SJSA1 (cell line): ENCODE measurements around the gene SLF1. TPM values are rescaled to one million over a fixed set of nuclear protein-coding genes. Genes with fewer than 3 reads are reported as not detected.

ENCODE experiments used
- DNase-seq, 2 experiments: peaks; one replicate each; pipeline ENCODE4 v3.0.0-alpha.2; 2015 to 2020; ENCODE audit warnings: low spot score in 2 of 2, low read depth in 1 of 2
- H3K27ac ChIP-seq: fragments of 250-450 bp; sonication (Bioruptor Pico); 2 replicates; pipeline ENCODE4 v1.5.1; 2020; ENCODE audit warnings: mild to moderate bottlenecking, moderate library complexity
- H3K27me3 ChIP-seq: fragments of 250-450 bp; sonication (Bioruptor Pico); replicated peaks from 2 replicates; pipeline ENCODE4 v1.5.1; 2020; ENCODE audit warnings: mild to moderate bottlenecking, moderate library complexity
- H3K36me3 ChIP-seq: fragments of 250-450 bp; sonication (Bioruptor Pico); 2 replicates; pipeline ENCODE4 v1.5.1; 2020; ENCODE audit warnings: mild to moderate bottlenecking
- H3K4me1 ChIP-seq: fragments of 250-450 bp; sonication (Bioruptor Pico); replicated peaks from 2 replicates; pipeline ENCODE4 v1.6.1; 2021; ENCODE audit warnings: mild to moderate bottlenecking
- H3K4me3 ChIP-seq: fragments of 250-450 bp; sonication (Bioruptor Pico); 2 replicates; pipeline ENCODE4 v1.5.1; 2020; ENCODE audit warnings: mild to moderate bottlenecking
- H3K9me3 ChIP-seq: fragments of 250-450 bp; sonication (Bioruptor Pico); replicated peaks from 2 replicates; pipeline ENCODE4 v1.5.1; 2020; ENCODE audit warnings: mild to moderate bottlenecking
- total RNA-seq: library from RNA; depleted of rRNA; stranded (reverse); fragments of >200 nt; shearing (Covaris generic); gene quantifications from 2 replicates; pipeline ENCODE4 v1.2.3, GENCODE V29; 2014

The SLF1 gene
- total RNA-seq, 1 experiment from 2014 or later = 19.9 TPM

DNA sequence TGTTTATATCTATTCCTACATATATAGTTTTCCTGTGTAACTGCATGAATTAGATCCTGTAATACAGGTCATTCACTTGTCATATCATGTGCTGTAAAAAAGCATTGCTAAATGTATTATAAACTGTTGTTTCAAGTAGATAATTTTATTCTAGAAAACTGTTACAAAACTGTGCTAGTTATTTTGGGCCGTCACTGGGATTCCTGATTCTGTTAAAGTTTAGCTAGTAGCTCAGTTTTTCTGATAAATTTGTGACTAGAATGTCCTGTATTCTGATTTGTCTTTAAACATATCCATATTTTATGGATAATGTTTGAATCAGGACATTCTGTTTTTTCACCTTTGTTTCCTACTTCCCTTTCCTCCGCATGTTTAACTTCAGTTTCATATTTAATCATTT lies 5.4 kb downstream of the SLF1 start:
- no peaks in the 10 kb centered on the region for H3K4me1 ChIP-seq
- no peak overlapping the region for H3K4me3 ChIP-seq
- no peaks in the 10 kb centered on the region for H3K9me3 ChIP-seq
- no peak overlapping the region for H3K27ac ChIP-seq
- DNase-seq = no peak
- H3K36me3 ChIP-seq = no peaks in the 10 kb centered on the region
- H3K27me3 ChIP-seq = no peaks in the 10 kb centered on the region

DNA sequence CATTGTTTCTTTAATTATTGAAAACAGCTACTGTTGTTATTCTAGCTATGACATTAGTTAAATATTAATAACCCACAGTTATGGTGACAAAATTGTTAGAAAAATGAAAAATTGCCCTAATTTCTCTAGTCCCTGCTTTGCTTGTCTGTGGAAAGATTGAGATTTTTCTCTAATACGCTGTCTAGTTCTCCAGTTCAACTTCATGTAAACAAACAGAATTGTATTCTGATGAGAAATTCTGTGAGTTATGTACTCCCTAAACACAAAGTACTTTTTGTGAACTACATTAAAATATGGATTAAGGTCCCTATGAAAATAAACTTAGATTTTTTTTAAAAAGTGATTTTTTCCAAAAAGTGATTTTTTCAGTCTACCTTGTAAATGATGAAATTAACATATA lies 8.7 kb downstream of the SLF1 start:
- no peak overlapping the region for H3K27ac ChIP-seq

DNA sequence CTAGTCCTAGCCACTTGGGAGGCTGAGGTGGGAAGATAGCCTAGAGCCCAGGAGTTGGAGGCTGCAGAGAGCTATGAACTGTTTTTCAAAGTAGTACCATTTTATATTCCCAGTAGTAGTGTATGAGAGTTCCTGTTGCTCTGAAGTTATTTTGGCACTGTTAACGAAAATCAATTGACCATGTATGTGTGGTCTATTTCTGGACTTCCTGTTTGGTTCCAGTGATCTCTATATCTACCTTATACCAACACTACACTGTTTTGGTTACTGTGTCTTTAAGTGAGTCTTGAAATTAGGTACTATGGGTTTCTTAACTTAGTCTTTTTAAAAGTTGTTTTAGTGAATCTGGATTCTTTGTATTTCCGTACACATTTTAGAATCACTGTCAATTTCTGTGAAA lies 13.6 kb downstream of the SLF1 start:
- H3K4me3 ChIP-seq = no peak overlapping the region
- H3K4me1 ChIP-seq = no peaks in the 10 kb centered on the region
- peaks cover 27% of the 10 kb centered on the region for H3K36me3 ChIP-seq
- 0 out of 2 replicates have a peak, but pooled peaks cover 2% of the 10 kb centered on the region for H3K9me3 ChIP-seq
- H3K27ac ChIP-seq = no peak overlapping the region
- no peaks in the 10 kb centered on the region for H3K27me3 ChIP-seq
- DNase-seq = no peak

More for the DNA sequence above, 8.7 kb downstream of the SLF1 start:
- Histone ChIP-seq H3K36me3 (peaks cover 15% of the 10 kb centered on the region), H3K4me1 (no peaks in the 10 kb centered on the region), H3K27me3 (no peaks in the 10 kb centered on the region), H3K9me3 (no peaks in the 10 kb centered on the region), H3K4me3 (no peak overlapping the region)
- DNase-seq = no peak

DNA sequence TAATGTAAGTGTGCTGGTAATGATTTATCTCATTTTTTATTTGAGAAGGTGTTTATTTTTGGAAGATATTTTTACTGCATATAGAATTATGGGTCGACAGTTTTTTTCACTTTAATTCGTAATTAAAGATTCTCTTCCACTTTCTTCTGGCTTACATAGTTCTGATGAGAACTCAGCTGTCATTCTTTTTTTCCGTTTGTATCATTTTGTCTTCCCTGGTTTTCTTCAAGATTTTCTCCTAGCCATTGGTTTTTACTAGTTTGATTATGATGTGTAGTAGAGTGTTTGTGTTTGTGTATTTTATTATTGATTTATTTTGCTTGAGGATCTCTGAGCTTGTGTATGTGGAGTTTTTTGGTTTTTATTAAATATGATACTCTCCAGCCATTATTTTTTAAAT lies 21.7 kb downstream of the SLF1 start:
- DNase-seq = no peak

DNA sequence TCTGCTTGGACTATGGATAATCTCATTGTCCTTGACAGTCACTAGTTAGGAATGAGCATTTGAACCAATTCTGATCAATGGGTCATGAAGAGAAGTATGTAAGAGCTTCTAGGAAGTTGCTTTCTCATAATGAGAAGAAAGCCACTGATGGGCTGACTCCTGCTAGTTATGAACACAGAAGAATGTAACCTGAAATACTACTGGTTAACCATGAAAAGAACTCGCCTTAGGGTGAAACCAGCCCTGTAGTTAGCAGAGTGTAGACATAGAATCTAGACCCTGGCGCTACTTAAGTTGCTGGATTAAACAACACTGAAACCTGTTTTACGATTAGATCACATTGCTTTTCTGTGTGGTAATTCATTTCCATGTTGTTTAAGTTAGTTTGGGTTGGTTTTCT lies 26.6 kb downstream of the SLF1 start:
- Histone ChIP-seq H3K9me3 (no peaks in the 10 kb centered on the region), H3K27me3 (no peaks in the 10 kb centered on the region), H3K27ac (no peak overlapping the region), H3K4me3 (no peak overlapping the region), H3K36me3 (peaks cover 6% of the 10 kb centered on the region; the same call in 1 of the 2 replicates), H3K4me1 (no peaks in the 10 kb centered on the region)
- no peak for DNase-seq

More for the DNA sequence above, 21.7 kb downstream of the SLF1 start:
- H3K36me3 ChIP-seq = peaks cover 15% of the 10 kb centered on the region
- 0 out of 2 replicates have a peak, but pooled peaks cover 2% of the 10 kb centered on the region for H3K9me3 ChIP-seq
- no peak overlapping the region for H3K27ac ChIP-seq
- H3K4me1 ChIP-seq = no peaks in the 10 kb centered on the region
- no peaks in the 10 kb centered on the region for H3K27me3 ChIP-seq
- no peak overlapping the region for H3K4me3 ChIP-seq

DNA sequence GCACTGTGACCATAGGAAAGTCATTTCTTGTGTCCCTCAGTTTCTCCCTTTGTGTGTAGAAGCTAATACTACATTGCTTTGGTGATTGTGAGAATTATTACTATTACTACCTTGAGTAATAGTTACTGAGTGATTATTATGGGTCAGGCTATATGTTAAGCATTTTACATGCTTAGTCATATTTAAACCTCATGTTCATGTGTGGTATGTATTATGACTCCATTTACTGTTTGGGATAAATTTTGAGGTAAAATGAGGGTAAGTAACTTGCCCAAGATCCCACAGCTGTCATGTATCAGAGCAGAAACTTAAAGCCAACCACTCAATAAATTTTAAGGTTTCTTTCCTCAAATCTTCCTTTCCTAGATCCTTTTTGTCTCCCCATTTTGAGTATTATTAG lies 28.3 kb downstream of the SLF1 start:
- Histone ChIP-seq H3K4me1 (no peaks in the 10 kb centered on the region), H3K4me3 (no peak overlapping the region), H3K27me3 (no peaks in the 10 kb centered on the region), H3K27ac (no peak overlapping the region), H3K36me3 (no peaks in the 10 kb centered on the region; the same call in 1 of the 2 replicates), H3K9me3 (no peaks in the 10 kb centered on the region)
- DNase-seq = no peak

DNA sequence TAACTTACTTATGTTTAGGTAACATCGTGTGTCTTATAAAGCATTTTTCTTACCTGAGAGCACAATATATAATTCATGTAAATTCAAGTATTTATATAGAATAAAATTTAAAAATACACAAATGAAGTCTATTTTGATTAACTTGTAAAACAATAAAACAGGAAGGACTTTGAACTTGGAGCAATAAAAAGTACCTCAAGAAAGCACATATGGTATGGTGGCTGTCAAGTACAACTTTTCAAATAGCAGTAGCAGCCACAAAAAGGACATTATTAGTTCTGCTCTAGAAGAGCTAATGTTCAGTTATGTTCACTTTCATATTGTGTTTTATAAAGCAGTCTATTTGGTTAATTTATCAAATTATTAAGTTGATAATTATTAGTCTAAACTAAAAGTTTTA lies 31.4 kb downstream of the SLF1 start:
- H3K27me3 ChIP-seq = no peaks in the 10 kb centered on the region
- no peak overlapping the region for H3K4me3 ChIP-seq
- H3K9me3 ChIP-seq = no peaks in the 10 kb centered on the region
- H3K36me3 ChIP-seq = peaks cover under 1% of the 10 kb centered on the region
- H3K27ac ChIP-seq = no peak overlapping the region
- no peaks in the 10 kb centered on the region for H3K4me1 ChIP-seq
- DNase-seq = no peak

DNA sequence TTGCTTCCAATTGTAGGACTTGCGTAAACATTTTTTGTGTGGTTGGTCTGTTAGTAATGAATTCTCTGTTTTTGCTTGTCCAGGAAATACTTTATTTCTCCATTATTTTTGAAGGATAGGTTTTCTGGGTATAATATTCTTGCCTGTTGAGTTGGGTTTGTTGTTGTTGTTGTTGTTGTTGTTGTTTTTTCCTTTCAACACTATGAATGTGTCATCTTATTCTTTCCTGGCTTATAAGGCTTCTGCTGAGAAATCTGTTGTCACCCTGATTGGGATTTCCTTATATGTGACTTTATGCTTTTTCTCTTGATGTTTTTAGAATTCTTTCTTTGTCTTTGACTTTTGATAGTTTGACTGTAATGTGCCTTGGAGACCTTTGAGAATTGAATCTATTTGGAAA lies 39.8 kb downstream of the SLF1 start:
- Histone ChIP-seq H3K36me3 (peaks cover 23% of the 10 kb centered on the region), H3K4me1 (no peaks in the 10 kb centered on the region), H3K27ac (no peak overlapping the region), H3K4me3 (no peak overlapping the region), H3K9me3 (0 out of 2 replicates have a peak, but pooled peaks cover 5% of the 10 kb centered on the region), H3K27me3 (no peaks in the 10 kb centered on the region)
- DNase-seq = no peak

DNA sequence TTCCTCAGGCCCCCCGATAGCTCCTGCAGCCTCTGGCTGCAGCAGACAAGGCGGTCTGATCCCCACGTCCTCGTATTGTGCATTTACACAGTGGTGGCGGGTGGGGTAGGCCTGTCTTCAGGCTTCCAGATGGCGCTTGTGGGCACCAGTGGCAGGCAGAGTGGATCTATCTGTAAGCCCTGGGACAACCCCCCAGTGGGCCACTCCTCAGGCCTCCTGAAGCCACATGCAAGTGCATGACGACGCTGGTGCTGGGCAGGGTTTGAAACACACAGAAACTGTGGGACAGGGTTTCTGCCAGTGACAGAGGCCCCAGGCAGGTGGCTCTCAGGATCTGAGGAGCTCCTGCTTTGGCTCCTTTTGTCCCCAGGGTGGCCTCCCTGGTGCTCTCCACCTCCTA lies 42.0 kb downstream of the SLF1 start:
- H3K4me3 ChIP-seq = no peak overlapping the region
- no peak for DNase-seq

DNA sequence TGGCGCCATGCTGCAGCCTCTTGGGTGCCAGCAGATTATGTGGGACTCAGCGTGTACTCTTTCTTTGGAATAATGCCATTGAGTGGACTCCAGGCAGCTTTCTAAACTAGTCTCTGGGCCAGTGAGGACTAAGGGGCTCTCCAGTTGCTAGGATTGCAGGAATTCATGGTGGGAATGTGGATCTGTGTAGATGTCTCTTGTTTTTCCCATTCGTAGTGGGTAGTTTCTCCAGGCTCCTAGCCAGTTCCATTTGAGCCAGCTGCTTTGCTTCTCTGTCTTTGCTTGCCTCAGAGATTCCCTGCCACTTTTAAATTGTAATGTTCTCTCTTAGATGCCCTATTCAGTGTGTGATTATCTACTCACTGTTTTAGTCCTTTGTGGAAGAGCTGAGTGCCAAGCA lies 42.6 kb downstream of the SLF1 start:
- H3K4me3 ChIP-seq = no peak overlapping the region
- no peak overlapping the region for H3K27ac ChIP-seq
- no peaks in the 10 kb centered on the region for H3K27me3 ChIP-seq
- no peaks in the 10 kb centered on the region for H3K4me1 ChIP-seq
- peaks cover 17% of the 10 kb centered on the region for H3K36me3 ChIP-seq
- H3K9me3 ChIP-seq = 0 out of 2 replicates have a peak, but pooled peaks cover 2% of the 10 kb centered on the region
- no peak for DNase-seq

More for the DNA sequence above, 42.0 kb downstream of the SLF1 start:
- no peaks in the 10 kb centered on the region for H3K4me1 ChIP-seq
- peaks cover 20% of the 10 kb centered on the region for H3K36me3 ChIP-seq
- H3K9me3 ChIP-seq = 0 out of 2 replicates have a peak, but pooled peaks cover 5% of the 10 kb centered on the region
- H3K27ac ChIP-seq = no peak overlapping the region
- H3K27me3 ChIP-seq = no peaks in the 10 kb centered on the region

DNA sequence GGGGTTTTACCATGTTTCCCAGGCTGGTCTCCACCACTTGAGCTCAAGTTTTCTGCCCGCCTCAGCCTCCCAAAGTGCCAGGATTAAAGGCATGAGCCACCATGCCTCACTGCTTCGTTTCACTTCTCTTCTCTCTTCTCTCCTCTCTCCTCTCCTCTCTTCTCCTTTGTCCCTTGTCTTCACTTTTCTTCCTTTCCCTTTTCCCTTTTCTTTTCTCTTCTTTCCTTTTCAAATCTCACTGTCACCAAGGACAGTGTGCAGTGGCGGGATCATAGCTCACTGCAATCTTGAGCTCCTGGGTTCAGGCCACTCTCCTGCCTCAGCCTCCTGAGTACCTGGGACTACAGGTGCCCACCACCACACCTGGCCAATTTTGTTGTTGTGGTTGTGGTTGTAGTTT lies 49.5 kb downstream of the SLF1 start:
- Histone ChIP-seq H3K4me1 (no peaks in the 10 kb centered on the region), H3K27me3 (no peaks in the 10 kb centered on the region), H3K36me3 (peaks cover 4% of the 10 kb centered on the region), H3K4me3 (no peak overlapping the region), H3K9me3 (no peaks in the 10 kb centered on the region), H3K27ac (no peak overlapping the region)
- no peak for DNase-seq

DNA sequence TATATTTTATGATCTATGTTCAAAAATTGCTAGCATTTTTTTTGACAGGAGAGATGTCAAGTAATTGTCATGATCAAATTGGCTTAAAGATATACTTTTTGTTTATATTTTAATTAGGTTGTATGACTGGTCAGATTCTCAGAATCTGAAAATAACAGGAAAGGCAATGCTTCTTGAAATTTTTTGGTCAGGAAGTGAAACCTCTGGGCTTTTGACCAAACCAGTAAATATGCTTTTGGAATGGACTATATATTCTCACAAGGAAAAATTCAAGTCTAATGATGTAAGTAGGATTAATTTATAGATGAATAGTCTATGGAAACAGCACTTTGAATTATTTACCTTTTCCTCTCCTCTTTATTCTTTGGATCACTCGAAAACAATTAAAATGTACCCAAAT lies 52.3 kb downstream of the SLF1 start:
- Histone ChIP-seq H3K27ac (no peak overlapping the region), H3K9me3 (no peaks in the 10 kb centered on the region), H3K4me1 (no peaks in the 10 kb centered on the region), H3K4me3 (no peak overlapping the region), H3K36me3 (no peaks in the 10 kb centered on the region), H3K27me3 (no peaks in the 10 kb centered on the region)
- DNase-seq = no peak

DNA sequence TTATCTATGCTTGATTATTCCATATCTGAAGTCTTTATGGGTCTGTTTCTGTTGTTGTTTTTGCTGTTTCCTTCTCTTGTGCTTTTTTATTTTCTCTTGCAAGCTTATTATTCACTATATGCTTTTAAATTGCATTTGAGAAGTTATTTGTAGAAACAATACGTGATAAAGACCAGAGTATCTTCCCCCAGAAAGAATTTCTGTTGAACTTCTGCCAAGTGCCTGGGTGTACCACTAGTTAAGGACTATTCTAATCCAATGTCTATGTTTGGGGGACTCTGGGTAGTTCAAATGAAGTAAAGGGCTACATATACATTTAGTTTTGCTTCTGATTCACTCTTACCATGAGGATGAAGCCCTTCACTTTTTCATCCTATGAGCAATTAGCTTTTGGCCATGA lies 54.3 kb downstream of the SLF1 start:
- Histone ChIP-seq H3K4me1 (no peaks in the 10 kb centered on the region), H3K4me3 (no peak overlapping the region), H3K27ac (no peak overlapping the region), H3K9me3 (no peaks in the 10 kb centered on the region), H3K27me3 (no peaks in the 10 kb centered on the region), H3K36me3 (peaks cover 4% of the 10 kb centered on the region; the same call in 1 of the 2 replicates)
- DNase-seq = no peak

DNA sequence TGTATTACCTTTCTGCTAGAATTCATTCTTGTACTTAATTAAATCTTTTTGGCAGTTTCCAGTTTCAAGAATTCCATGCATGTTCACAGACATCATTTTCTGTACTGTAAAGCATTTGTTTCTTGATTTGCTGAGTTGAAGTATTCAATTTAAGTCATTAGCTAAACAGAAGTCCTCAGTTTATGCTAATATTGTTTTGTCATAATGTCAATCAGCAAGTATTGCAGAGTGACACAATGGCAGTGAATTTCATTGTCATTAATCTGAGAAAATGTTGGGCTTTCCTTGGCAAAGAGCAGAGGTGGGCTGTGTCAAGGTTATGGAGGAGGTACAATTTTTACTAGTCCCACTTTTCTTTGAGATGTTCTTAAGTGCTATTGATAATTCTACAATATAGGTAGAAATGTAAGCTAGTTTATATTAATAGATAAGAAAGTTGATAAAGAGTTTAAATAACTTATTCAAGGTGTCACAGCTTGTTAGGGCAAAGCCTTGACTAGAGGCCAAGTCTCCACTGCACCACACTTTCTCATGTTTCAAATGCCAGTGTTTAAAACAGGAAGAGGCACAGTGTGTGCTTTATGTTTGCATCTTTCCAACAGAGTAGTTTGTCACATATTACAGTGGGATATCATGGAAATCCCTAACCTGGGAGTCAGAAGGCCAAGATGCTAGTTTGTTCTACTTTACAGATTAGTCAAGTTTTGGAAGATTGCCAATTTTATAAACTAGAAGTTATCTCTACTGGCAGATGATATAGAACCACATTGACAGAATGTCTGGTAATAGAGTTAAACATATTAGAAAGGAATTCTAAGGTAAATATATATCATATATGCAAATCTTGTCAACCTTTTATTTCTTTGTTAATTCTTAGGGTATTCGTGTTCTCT lies 56.3 kb downstream of the SLF1 start:
- H3K4me1 ChIP-seq = no peaks in the 10 kb centered on the region
- no peak for DNase-seq
- no peaks in the 10 kb centered on the region for H3K27me3 ChIP-seq
- peaks cover 6% of the 10 kb centered on the region; the same call in 1 of the 2 replicates for H3K36me3 ChIP-seq
- no peak overlapping the region for H3K27ac ChIP-seq
- H3K9me3 ChIP-seq = no peaks in the 10 kb centered on the region
- H3K4me3 ChIP-seq = no peak overlapping the region
